T-helper 1 cell treated with Interleukin-12 subunit alpha and Interleukin-12 subunit beta and Interleukin-4 antibody, amounts not matched to agents 30 μg/mL and 1 μg/mL, for 36 hours (primary cell): ENCODE data around the gene SARDH.
"Not testable (repeated sequence)": the region's sequence is repeated elsewhere in the genome, so short reads cannot be mapped to it uniquely, and the experiment has no call there.

Source experiments
- H3K27ac Mint-ChIP-seq: one replicate; pipeline ENCODE4 v1.8.0; 2021; ENCODE audit warnings: mild to moderate bottlenecking, mixed read lengths
- H3K27me3 Mint-ChIP-seq: one replicate; pipeline ENCODE4 v1.8.0; 2021; ENCODE audit warnings: low read depth, mixed read lengths
- H3K36me3 Mint-ChIP-seq: one replicate; pipeline ENCODE4 v1.8.0; 2021; ENCODE audit warnings: low read depth, mixed read lengths
- H3K4me1 Mint-ChIP-seq: one replicate; pipeline ENCODE4 v1.8.0; 2021; ENCODE audit warnings: low read depth, mixed read lengths
- H3K4me3 Mint-ChIP-seq: one replicate; pipeline ENCODE4 v1.8.0; 2021; ENCODE audit warnings: mild to moderate bottlenecking, moderate library complexity, mixed read lengths
- H3K9me3 Mint-ChIP-seq: one replicate; pipeline ENCODE4 v1.8.0; 2021; ENCODE audit warnings: mixed read lengths

SARDH gene

DNA sequence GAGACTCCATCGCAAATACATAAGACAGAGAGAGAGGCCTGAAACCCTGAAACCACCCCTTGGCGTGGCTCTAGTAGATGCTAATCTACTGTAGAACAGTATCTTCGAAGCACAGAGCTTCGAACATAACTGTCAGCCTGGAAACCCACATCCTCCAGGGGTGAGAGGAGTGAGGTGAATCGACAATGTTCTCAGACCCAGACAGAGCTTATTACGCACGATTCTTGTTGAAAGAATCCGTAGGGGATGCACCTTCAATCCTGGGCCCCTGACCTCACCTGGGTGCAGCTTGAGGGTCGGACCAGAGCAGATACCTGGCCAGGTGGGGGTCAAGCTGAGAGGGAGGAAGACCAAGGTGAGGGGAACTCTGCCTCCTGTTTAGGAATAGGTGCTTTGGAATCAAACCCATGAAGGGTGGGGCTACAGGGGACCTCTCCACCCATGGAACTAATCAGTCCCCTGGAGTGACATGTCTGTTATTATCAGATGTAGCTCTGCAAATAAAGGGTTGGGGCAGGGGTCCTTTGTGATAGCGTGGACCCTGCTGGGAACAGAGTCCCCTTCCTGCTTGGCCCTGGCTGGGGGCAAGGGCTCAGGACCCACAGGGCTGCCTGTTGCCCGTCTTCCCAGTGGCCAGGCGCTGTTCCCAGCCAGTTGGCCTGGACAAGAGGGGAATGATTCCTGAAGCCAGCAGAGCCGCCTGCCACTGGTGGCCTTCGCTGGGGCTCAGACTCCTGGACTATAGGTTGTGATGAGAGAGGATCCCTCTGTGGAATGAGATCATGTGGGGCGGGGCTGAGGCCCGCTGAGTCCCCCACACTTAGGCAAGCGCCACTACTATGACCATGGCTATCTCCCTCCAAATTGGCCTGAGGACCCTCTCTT lies 60.8 kb downstream of the SARDH start:
- Mint-ChIP-seq H3K4me3 (peak overlapping the region; percentile 72), H3K27me3 (no peaks in the 10 kb centered on the region), H3K4me1 (peaks cover 34% of the 10 kb centered on the region), H3K36me3 (no peaks in the 10 kb centered on the region), H3K27ac (peak overlapping the region; percentile 97), H3K9me3 (no peaks in the 10 kb centered on the region)

DNA sequence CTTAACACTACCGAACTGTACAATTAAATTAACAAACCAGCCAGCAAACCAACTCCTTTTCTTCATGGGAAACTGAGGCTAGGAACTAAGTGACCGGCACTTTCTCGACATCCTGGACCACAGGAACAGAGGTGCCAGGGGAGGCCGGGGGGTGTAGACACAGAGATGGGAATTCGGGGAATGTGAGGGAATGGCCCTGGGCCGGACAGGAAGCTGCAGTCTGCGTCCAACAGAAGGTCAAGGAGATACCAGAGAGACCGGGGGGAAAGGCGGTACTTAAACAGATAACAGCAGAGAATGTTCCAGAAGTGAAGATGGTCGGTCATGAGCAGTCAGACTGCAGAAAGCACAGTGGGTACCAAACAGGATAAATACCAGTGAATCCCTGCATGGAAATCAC lies 61.7 kb downstream of the SARDH start:
- Mint-ChIP-seq H3K4me3 (peak overlapping the region; percentile 28), H3K9me3 (no peaks in the 10 kb centered on the region), H3K36me3 (no peaks in the 10 kb centered on the region)

DNA sequence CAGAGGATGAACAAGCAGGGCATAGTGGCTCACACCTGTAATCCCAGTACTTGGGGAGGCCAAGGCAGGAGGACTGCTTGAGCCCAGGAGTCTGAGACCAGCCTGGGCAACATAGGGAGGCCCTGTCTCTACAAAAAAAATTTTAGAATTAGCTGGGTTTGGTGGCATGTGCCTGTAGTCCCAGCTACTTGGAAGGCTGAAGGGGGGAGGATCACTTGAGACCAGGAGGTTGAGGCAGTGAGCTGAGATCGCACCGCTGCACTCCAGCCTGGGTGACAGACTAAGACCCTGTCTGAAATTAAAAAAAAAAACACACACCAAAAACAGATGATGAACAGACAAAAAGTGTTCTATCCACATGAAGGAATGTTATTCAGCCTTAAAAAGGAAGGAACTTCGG lies 62.4 kb downstream of the SARDH start:
- H3K4me3 Mint-ChIP-seq, H3K9me3 Mint-ChIP-seq, H3K36me3 Mint-ChIP-seq, H3K27me3 Mint-ChIP-seq: not testable (repeated sequence)
- peaks cover 27% of the 10 kb centered on the region for H3K4me1 Mint-ChIP-seq
- peak overlapping the region; percentile 97 for H3K27ac Mint-ChIP-seq

More for the DNA sequence above, 61.7 kb downstream of the SARDH start:
- H3K27me3 Mint-ChIP-seq: no peaks in the 10 kb centered on the region
- H3K4me1 Mint-ChIP-seq: peaks cover 27% of the 10 kb centered on the region
- H3K27ac Mint-ChIP-seq: peak overlapping the region; percentile 97

DNA sequence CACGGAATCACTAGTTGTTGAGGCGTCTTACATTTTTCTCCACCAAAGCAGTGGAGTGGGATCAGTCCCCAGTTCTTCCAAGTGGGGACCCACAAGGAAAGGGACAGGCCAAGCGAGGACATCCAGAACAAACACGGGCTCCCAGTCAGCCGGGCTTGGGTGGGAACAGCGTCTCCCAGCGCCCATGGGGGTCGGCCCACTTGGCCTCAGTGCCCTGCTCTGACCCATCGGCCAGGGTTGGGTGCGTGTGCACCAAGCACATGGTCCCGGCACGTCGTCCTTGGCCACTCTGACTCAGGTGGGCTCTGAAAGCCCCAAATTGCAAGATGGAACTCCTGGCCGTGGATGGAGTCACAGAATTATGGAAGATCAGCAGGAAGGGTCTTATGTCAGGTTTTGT lies 64.1 kb downstream of the SARDH start:
- Mint-ChIP-seq H3K27ac (no peak overlapping the region), H3K36me3 (no peaks in the 10 kb centered on the region), H3K9me3 (no peaks in the 10 kb centered on the region)

DNA sequence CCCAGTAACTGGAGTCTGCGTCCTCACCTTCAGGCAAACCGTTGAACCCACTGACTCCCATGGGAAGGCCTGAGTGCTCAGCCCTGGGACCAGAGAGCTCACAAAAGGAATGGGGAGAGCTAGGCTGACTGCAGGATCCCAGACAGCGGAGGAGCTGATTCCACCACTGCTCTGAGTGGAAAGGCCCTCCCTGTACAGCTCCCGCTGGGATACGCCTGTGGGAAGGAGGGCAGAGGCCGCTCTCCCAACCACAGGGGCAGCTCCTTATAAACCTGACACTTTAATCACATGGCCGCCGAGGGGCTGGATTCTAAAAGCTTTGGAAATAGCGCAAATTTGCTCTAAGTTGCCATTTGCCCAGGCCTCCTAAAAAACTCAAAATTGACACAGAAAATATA lies 64.9 kb downstream of the SARDH start:
- Mint-ChIP-seq H3K4me1 (peaks cover 24% of the 10 kb centered on the region), H3K27ac (no peak overlapping the region), H3K4me3 (no peak overlapping the region), H3K36me3 (no peaks in the 10 kb centered on the region), H3K9me3 (no peaks in the 10 kb centered on the region), H3K27me3 (no peaks in the 10 kb centered on the region)

More for the DNA sequence above, 64.1 kb downstream of the SARDH start:
- Mint-ChIP-seq H3K4me1 (peaks cover 27% of the 10 kb centered on the region), H3K27me3 (no peaks in the 10 kb centered on the region), H3K4me3 (no peak overlapping the region)

DNA sequence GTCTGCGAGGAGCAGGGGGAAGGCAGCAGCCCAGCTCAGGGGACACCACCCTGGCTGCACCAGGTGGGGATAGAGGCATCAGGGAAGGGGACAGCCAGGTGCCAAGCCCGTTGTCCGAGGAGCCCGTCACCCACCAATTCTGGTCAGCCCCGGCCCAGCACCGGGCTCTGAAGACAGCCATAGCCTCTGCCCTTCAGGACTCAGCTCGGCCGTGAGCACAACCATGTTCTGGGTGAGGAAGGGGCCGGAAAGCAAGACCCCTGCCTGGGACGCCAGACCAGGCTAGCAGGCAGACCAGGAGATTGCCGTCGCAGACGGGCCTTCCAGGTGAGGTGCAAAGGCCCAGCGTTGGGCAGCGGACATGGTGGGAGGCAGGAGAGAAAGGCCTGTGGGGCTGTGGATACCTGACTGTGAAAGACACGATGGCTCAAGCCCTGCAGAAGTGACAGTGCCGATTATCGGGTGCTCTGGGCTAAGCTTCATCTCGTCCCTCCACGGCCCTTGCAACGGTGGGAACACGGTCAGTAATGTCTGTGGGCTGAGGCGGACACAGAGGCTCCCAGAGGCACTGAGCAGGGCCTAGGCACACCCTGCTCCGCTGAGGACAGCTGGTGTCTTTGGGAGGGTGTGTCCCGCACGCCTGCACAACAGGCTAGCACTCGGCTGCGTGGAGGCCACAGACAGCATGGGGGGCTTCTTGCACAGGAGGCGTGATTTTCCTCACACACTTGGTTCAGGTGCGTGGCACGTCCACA lies 65.5 kb downstream of the SARDH start:
- Mint-ChIP-seq H3K36me3 (no peaks in the 10 kb centered on the region), H3K27me3 (no peaks in the 10 kb centered on the region), H3K27ac (no peak overlapping the region), H3K4me3 (no peak overlapping the region), H3K4me1 (peaks cover 23% of the 10 kb centered on the region), H3K9me3 (no peaks in the 10 kb centered on the region)

DNA sequence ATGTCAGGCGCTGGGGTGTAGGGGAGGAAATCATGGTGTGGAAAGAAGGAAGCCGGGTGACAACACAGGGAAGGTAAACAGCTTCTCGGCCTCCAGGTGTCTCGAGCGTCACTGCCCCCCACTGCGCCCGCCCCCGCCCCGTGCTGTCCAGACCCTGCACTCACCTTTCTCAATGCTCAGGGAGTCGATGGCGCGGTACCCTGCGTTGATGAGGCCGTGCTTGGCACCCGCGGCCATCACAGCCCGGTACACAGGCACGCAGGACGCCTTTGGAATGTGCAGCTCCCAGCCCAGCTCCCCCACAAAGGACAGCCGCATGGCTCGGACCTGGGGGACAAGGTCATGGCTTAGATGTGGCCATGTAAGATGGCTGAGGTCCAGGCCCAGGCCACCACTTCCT lies 66.8 kb downstream of the SARDH start:
- H3K4me1 Mint-ChIP-seq: peaks cover 12% of the 10 kb centered on the region
- no peaks in the 10 kb centered on the region for H3K27me3 Mint-ChIP-seq
- no peaks in the 10 kb centered on the region for H3K9me3 Mint-ChIP-seq
- no peak overlapping the region for H3K4me3 Mint-ChIP-seq
- H3K36me3 Mint-ChIP-seq: no peaks in the 10 kb centered on the region
- no peak overlapping the region for H3K27ac Mint-ChIP-seq

DNA sequence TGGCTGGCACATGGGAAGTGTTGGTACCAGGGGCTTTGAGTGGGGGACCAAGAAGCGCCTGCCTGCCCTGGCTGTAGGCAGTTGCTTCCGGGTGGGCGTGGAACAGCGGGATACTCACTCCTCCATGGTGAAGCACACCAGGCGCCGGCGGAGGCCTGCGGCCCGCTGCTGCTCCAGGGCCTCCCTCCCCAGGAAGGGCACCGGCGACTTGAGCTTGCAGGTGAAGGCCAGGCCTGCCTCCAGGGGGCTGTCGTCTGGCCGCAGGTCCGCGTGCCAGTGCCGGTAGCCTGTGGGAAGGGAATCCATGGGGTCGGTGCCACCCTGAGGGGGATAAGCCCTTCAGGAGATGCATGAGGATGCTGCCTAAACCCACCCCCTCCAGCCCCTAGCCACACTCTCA lies 67.7 kb downstream of the SARDH start:
- no peaks in the 10 kb centered on the region for H3K36me3 Mint-ChIP-seq
- no peaks in the 10 kb centered on the region for H3K27me3 Mint-ChIP-seq
- no peaks in the 10 kb centered on the region for H3K9me3 Mint-ChIP-seq
- H3K4me3 Mint-ChIP-seq: no peak overlapping the region
- H3K4me1 Mint-ChIP-seq: peaks cover 2% of the 10 kb centered on the region
- no peak overlapping the region for H3K27ac Mint-ChIP-seq

DNA sequence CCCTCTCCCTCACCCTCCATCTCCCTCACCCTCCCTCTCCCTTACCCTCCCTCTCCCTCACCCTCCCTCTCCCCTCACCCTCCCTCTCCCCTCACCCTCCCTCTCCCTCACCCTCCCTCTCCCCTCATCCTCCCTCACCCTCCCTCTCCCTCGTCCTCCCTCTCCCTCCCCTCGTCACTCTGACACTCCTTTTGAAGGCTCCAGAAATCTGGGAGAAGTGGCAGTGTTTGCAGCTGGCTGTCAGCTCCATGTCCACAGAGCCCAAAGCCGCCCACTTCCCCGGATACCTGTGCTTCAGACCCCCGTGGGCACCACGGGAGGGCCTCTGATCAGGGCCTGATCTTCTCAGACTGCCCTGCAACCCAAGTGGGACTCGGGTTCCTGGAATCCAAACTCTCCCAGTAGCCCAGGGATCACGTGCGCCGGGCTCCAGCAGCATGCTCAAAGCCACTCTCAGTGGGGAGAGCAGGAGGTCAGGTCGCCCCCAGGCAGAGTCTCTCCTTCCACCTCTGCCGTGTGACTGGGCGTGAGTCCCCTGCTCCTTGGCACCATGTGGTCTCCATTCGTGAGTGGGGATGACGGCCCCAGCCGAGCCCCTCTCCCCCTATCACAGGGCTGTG lies 68.9 kb downstream of the SARDH start:
- Mint-ChIP-seq H3K4me1 (no peaks in the 10 kb centered on the region), H3K9me3 (no peaks in the 10 kb centered on the region), H3K36me3 (no peaks in the 10 kb centered on the region), H3K27ac (no peak overlapping the region), H3K4me3 (no peak overlapping the region), H3K27me3 (no peaks in the 10 kb centered on the region)

DNA sequence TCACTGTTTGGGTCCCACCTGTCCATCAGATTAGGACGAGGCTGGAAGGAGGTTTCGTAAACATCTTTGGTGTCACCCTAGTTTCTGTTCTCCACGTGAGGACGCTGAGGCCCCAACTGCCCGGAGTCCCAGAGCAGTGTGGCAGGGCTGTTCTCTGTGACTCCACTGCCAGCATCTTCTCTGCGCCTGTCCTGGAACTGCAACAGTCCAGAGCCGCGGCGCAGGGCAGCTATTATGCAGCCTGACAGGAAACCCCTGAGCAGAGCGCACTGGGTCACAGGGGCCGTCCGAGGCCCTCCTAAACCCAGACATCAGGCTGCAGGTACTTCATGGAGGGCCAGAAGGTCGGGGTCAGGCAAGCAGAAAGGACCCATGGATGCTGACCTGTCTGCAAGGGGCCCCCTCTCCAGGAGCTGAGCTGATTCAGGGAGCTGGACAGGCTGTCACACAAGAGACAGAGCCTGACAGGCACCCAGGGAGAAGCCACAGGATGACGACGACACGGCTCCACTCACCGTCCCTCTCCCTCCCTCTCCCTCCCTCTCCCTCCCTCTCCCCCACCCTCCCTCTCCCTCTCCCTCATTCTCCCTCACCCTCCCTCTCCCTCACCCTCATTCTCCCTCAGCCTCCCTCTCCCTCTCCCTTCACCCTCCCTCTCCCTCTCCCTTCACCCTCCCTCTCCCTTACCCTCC lies 70.2 kb downstream of the SARDH start:
- H3K27me3 Mint-ChIP-seq: no peaks in the 10 kb centered on the region
- H3K4me3 Mint-ChIP-seq: no peak overlapping the region
- no peak overlapping the region for H3K27ac Mint-ChIP-seq
- no peaks in the 10 kb centered on the region for H3K36me3 Mint-ChIP-seq
- H3K4me1 Mint-ChIP-seq: no peaks in the 10 kb centered on the region
- no peaks in the 10 kb centered on the region for H3K9me3 Mint-ChIP-seq

DNA sequence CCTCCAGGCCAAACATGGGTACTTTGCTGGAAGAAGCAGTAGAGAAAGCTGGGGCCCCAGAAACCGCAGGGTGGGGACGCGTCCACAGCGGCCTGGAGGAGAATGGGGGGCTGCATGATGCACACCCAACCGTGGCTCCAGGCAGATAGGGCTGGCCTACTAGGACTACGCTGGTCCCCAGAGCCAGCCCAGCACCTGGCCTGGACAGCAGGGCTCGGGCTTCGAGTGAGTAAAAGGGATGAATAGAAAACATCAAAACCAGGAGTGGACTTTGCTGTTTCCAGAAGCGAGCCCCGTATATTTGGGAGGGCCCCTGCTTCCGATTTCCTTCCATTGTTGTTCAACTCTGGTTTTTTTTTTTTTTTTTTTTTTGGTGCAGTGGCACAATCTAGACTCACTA lies 71.3 kb downstream of the SARDH start:
- Mint-ChIP-seq H3K36me3 (no peaks in the 10 kb centered on the region), H3K9me3 (no peaks in the 10 kb centered on the region), H3K4me1 (no peaks in the 10 kb centered on the region), H3K27ac (no peak overlapping the region), H3K4me3 (no peak overlapping the region), H3K27me3 (no peaks in the 10 kb centered on the region)

DNA sequence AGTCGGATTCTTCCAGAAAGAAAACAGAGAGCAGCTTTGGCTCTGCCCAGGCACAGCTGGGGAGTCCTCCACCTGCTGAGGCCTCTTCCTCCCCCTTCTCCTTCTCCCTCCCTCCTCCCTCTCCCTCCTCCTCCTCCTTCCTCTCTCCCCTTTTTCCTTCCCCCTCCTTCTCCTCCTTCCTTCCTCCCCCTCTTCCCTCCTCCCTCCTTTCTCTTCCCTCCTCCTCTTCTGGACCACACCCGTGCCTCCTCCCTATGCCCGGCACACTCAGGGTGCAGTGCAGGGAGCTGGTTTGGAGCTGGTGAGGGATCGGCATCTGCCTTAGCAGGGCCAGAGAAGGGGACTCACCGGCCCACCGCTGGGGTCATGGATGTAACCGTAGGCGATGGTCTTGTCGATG lies 71.8 kb downstream of the SARDH start:
- H3K36me3 Mint-ChIP-seq: no peaks in the 10 kb centered on the region
- no peak overlapping the region for H3K4me3 Mint-ChIP-seq
- H3K27ac Mint-ChIP-seq: no peak overlapping the region
- no peaks in the 10 kb centered on the region for H3K4me1 Mint-ChIP-seq
- H3K9me3 Mint-ChIP-seq: no peaks in the 10 kb centered on the region
- no peaks in the 10 kb centered on the region for H3K27me3 Mint-ChIP-seq

DNA sequence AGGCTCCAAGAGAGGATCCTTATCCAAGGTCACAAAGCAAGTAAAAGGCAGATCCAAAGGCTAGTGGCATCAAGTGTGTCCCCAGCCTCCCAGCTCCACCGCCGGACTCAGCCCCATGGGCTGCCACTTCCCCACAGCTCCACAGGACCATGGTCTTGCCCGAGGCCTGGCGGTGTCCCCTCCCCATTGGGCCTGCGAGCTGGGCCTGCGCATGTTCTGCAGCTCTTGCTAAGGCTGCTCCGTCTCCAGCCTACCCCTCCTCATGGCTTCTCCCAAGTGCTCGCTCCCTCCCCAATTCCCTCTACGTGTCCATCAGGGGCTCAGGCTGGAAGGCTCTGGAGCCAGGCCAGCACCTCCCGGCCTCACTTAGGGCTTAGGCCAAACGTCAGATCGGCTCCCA lies 72.6 kb downstream of the SARDH start:
- Mint-ChIP-seq H3K4me3 (no peak overlapping the region), H3K27me3 (no peaks in the 10 kb centered on the region), H3K4me1 (no peaks in the 10 kb centered on the region), H3K36me3 (no peaks in the 10 kb centered on the region), H3K9me3 (no peaks in the 10 kb centered on the region), H3K27ac (no peak overlapping the region)

DNA sequence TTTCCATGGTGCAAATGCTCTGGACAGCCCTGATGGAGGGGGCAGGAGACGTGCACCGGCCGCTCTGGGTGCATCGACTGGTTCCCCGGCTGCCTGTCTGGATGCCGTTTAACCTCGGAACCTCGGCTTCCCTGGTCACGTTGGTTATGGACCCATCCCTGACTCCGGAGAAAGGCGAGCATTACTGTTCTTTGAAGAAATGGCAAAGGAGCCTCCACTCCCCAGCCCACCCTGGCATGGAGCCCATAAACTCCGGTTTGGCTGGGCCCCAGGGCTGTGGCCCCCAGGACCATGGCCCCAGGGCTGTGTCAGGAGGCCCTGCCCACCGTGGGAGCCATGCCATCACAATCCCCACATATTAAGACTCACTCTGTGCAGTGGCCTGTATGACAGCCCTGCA lies 73.1 kb downstream of the SARDH start:
- H3K27me3 Mint-ChIP-seq: no peaks in the 10 kb centered on the region
- H3K36me3 Mint-ChIP-seq: no peaks in the 10 kb centered on the region
- no peaks in the 10 kb centered on the region for H3K9me3 Mint-ChIP-seq
- no peak overlapping the region for H3K4me3 Mint-ChIP-seq
- H3K27ac Mint-ChIP-seq: no peak overlapping the region
- H3K4me1 Mint-ChIP-seq: no peaks in the 10 kb centered on the region
